Suppressor macrophage (primary cell): ENCODE data around the gene MRPL18.
"Not testable (repeated sequence)": the region's sequence is repeated elsewhere in the genome, so short reads cannot be mapped to it uniquely, and the experiment has no call there.

Experiments used
- DNase-seq, 4 experiments: peaks; one replicate each; pipeline ENCODE4 v3.0.0-alpha.2; 2020 to 2022

The MRPL18 gene

GRCh38 chr6:159817951-159818739 is 27.9 kb downstream of the MRPL18 start:
- peak in 3 of 4 experiments; percentile 10 to 18 (median 18) for DNase-seq

DNA sequence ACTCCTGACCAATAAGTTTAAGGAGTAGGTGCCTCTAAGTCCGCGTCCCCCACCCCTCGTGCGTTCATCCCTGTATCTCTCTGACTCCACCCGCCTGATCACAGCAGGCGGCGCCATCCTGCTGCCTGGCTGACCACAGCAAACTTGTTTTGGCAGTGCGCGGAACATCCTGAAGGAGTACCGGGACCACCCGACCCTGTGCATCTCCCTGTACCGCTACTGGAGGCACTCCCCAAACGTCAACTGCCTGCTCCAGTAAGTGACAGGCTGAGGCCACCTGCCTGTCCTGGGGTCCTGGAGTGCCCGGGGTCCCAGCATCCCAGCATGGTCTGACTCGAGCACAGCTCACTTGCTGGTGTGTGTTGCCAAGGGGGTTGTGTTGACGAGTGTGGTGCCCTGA is 28.8 kb downstream of the MRPL18 start:
- DNase-seq = no peak

GRCh38 chr6:159819932-159820640 is 29.8 kb downstream of the MRPL18 start:
- peak; percentile 27 to 57 (median 49) for DNase-seq

DNA sequence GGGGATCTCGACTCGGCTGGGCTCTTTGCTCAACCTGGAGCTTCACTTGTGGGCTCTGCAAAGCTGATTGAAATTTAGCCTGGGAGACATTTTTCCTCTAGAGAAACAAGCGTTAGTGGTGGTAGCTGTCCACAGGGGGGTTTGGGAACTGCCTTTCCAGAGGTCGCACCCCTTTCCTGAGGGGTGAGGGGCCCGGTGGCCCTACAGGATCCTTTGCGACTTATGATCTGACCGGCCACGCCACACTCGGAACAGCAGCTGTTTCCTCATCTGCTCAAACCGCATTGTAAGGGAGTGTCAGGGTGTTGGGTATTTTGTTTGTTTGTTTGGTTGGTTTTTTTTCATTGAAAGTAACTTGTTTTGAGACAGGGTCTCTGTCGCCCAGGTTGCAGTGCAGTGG is 30.9 kb downstream of the MRPL18 start:
- DNase-seq = peak in 2 of 4 experiments; percentile 20 to 31

DNA sequence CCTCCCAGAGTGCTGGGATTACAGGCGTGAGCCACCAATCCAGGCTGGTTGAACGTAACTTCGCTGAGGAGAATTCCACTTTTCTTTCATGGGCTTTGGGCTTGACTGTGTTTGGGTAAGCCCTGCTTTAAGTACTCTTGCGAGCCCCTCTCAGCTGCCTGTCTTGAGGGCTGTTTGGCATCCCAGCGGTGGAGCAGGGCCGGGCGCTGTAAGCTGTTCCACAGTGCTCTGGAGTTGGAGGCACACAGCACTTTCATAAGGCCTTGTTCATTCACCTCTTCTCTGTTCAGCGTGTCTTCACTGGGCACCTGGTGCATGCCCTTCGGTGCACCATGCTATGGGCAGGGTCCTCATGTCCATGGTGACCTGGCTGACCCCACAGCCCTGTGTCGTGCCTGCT is 31.5 kb downstream of the MRPL18 start:
- DNase-seq = no peak

DNA sequence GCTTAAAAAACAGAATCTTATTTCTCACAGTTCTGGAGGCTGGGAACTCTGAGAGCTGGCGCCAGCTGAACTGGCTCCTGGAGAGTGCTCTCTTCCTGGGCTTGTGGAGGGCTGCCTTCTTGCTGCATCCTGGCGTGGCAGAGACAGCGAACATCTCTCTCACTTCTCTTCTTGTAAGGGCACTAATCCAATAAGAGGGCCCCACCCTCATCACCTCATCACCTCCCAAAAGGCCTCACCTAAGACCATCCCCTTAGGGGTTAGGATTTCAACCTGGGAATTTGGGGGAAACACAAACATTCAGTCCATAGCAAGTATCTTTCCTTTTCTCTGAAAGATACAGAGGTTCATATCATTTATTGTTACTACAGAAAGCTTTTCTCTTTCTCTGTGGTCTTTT is 33.7 kb downstream of the MRPL18 start:
- DNase-seq = no peak

DNA sequence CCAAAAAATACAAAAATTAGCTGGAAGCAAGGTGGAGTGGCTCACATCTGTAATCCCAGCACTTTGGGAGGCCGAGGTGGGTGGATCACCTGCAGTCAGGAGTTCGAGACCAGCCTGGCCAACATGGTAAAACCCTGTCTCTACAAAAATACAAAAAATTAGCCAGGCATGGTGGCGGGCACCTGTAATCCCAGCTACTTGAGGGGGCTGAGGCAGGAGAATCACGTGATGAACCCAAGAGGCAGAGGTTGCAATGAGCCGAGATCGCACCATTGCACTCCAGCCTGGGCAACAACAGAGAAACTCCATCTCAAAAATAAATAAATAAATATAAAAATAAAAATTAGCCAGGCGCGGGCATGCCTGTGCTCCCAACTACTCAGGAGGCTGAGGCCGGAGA is 34.4 kb downstream of the MRPL18 start:
- not testable (repeated sequence) for DNase-seq

DNA sequence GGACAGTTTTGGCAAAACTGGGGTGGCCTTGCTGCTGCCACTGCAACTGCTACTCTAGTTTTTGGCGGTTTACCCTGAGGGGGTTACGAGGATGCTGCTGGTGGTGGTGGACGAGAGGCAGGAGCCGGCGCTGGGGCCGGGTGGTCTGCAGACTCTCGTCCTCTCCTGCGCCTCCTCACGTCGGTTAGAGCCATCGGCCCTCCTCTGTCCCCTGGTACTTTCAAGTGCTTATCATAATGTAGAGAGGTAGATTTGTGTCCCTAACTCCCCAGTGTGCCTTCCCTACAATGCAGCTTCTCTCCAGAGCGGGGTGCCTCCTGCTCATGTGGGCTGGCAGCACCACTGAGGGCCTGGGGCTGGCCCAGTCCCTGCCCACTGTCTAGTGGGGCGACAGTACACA is 35.7 kb downstream of the MRPL18 start:
- no peak for DNase-seq

DNA sequence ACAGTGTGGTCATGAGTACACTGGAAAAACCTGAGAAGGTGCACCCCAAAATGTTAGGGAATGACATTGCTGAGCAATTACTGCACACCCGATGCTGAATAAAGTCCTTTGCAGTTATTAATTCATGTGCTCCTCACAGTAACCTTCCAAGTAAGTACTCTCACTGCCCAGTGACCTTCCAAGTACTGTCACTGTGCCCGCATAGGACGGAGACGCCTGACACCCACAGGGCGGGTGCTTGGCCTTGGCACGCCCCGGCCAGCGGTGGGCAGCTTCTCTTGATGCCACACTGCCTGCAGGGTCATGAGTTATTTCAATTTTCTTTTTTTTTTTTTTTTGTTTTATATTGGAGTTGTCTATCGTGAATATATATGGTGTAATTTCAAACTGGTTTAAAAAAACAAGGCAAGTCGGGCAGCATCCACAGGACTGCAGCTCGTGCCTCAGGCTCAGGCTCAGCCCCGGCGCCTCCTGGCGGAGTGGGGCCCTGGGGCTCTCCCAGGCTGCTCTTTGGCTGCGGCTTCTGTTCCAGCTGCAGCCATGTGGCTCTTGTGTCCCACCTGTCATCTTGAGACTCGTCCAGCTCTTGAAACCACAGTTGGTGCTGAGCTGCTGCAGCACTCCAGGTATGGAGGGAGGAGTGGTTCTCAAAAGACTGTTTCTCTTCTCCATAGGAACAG is 36.8 kb downstream of the MRPL18 start:
- no peak for DNase-seq

DNA sequence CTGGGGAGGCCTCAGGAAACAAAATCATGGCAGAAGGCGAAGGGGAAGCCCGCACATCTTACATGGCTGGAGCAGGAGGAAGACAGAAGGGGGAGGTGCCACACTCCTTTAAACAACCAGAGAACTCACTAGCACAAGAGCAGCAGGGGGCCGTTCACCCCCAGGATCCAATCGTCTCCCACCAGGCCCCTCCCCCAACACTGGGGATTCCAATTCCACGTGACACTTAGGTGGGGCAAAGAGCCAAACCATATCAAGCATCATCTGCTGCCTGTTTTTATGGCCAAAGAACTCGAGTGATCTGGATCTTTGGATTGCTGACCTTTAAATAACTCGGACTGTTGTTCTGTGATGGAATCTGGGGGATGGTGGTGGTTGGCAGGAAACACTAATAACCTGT is 37.8 kb downstream of the MRPL18 start:
- no peak for DNase-seq

DNA sequence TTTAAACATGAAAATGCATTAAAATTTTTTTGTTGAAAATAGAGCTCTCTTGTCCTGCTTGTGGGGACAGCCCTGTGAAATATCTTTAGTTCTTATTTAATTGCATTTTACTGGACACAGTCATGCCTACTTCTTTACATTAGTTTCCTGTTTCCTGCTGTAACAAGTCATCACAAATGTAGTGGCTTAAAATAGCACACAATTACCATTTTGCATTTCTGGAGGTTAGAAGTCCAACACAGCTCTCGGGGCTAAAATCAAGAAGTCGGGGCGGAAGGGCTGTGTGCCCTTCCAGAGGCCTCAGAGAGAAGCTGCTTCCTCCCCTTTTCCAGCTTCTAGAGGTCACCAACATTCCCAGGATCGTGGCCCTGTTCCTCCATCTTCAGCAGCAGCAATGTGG is 39.3 kb downstream of the MRPL18 start:
- DNase-seq = peak; percentile 59 to 76 (median 71)

DNA sequence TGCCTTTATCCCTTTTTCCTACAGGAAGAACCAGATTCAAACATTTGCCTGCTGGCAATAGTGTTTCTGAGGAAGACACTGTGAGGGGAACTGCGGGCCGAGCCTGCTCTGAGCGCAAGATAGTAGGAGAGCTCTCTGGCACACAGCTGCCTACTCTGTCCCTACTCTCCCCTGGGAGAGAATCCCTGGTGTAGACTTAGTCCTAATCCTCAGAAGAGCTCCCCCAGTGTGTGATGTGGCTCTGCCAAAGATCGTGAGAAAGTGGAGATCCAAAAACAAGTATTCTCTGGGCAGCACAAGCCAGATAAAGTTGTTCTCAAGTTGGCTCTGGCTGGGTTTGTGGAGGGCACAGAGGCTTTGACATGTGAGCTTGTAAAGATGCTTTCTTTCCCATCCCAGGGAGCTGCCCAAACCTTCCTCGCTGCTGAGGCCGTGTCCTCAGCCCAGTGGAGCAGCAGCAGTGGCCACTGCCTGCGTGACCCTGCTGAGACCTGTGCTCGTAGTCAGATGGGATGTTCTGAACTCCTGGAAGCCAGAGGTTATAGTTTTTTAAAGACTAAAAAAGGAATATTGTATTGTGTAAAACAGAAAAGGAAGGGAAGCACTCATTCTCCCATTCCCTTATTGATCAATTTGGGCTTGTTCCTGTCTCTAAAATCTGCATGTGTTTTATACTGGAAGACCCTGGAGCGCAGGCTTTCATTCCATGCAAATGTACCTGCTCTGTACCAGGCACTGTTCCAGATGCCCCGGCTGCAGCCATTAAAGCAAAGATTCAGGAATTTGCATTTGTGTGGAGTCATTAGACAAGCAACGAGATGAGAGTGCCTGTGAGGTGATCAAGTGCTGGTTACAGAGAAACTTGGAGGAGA is 40.5 kb downstream of the MRPL18 start:
- DNase-seq = no peak

GRCh38 chr6:159831373-159831679 is 41.1 kb downstream of the MRPL18 start:
- no peak for DNase-seq

DNA sequence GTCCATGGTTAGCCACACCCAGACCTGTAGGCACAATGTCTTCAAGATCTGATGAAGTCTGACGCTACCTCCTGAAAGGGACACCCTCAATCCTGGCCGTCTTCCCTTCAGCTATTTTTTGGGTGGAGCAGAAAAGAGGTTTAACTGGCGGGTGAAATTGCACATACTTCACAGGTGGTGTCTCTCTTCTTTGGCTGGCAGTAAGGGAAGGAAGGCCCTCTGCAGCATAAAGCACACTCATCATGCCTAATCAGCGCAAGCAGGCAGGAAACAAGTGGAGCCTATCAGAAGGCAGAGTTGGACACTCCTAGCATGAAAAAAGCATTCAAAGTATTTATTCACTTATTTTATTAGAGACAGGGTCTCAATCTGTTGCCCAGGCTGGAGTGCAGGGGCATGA is 42.7 kb downstream of the MRPL18 start:
- DNase-seq = no peak

DNA sequence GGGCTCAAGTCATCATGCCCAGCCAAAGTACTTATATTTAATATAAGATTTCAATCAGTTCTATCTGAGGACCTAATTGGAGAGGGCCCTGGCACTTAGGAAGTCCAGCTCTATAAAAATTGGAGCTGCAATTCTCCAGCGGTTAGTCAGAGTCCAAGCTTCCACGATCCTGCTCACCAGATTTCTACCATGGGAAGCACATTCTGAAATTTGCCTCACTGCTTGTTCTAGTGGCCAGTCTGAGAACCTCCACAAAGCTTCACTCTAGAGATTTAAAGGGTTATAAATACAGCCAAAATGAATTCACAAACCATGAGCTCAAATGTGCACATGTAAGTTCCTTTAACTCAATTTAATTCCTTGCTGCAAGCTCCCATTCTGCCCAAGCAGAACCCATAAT is 43.3 kb downstream of the MRPL18 start:
- no peak for DNase-seq

GRCh38 chr6:159833997-159834603 is 43.8 kb downstream of the MRPL18 start:
- DNase-seq = no peak

DNA sequence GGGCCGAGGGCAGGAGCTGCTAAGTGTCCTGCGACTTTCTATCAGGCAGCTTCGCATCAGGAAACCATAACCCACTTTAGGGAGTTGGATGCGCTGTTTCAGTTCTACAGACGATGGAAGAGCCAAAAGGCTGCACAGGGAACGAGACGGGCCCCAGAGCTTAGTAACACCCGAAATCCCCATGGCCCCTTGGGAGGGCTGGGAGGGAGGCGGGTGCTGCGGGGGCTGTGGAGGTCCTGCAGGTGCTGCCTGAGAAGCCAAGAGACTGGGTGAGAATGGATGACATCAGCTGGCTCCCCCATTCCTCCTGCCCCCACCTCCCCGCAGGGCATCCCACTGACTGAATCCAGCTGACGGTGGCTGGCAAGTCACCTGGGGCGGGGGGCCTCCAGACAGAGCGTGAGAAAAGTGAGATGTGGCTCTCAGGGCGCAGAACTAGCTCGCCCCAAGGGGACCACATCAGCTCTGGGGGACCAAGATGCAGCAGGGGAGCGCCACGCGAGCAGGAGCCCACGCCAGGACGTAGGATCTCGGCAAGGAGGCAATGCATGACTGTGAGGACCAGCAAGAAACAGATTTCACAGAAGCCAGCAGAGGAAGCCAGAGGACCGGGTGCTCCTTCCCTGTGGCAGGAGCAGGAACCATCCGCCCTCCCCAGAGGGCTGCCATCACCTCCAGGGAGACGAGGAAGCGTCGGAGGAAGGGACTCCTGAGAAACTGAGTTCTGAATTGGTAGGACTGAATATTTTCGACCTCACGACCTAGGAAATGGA is 46.6 kb downstream of the MRPL18 start:
- DNase-seq = no peak

GRCh38 chr6:159837511-159837910 is 47.2 kb downstream of the MRPL18 start:
- DNase-seq = no peak

DNA sequence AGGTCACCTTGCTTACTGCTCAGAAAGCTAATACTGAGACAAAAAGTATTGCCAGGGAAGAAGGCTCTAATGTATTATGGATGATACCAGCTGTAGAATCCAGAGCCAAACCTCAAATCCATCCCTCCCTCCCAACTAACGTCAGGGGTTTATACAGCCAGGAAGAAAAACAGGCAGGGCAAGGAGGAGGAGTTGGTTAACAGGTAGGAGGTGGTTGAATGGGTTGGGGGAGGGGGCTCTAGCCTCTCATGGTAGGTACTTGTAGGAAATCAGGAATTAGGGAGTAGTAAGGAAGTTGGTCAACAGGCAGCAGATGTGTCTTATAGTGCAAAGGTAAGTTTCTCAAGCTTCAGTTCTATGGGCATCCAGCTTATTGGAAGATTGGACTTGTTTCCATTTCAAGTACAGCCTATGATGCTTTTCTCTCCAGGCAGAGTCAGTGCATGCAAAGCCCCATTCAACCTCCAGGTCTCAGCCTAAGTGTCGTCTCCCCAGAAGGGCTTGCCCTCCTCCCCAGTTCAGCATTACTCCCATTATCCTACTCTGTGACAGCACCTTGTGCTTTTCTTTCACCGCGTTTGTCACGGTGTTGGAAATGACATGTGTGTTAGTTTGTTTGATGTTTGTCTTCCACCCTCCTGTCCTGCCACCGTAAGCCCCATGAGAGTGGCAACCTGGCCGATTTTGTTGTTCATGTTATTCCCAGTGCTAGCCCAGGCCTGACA is 47.9 kb downstream of the MRPL18 start:
- DNase-seq = no peak

- DNase-seq = no peak
Observed at GRCh38 chr6:159842035-159842434, 51.8 kb downstream of the MRPL18 start.
